ENCODE data around the gene USP22. TPM values are rescaled to one million over a fixed set of nuclear protein-coding genes. Genes with fewer than 3 reads are reported as not detected.

USP22 gene
- total and polyA plus RNA-seq, 9 donors, result 126 to 177 (median 151) TPM

DNA sequence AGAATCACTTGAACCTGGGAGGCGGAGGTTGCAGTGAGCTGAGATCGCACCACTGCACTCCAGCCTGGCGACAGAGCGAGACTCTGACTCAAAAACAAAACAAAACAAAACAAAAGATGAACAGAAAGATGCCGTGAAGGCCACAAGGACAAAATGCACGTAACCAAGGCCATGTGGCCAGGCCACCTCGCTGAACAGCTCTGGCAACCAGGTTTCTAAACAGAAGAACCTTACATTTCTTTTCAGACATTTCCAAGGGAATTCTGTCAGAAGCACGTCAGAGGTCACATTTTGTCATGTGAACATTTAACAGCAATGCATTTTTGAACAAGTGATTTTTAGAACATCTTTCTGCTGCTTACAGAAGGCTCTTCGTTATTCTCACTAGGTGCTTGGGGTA lies 28.8 kb downstream of the USP22 start:
- H3K4me3 ChIP-seq (ENCODE audit: low read length), result no peak overlapping the region
- H3K9me3 ChIP-seq (replicated peaks; ENCODE audit: control insufficient read depth, low read depth, low read length), result no peaks in the 10 kb centered on the region
- H3K27me3 ChIP-seq (ENCODE audit: control insufficient read depth, insufficient read depth, low read length), result no peaks in the 10 kb centered on the region
- 84% methylated on average over 4 of the region's 9 CpGs for WGBS (ENCODE audit: insufficient coverage)
- no peak overlapping the region for H3K27ac ChIP-seq (ENCODE audit: low read length)
- DNase-seq, result no peak
- H3K36me3 ChIP-seq (ENCODE audit: control insufficient read depth, insufficient read depth, low read length), result peaks cover 95% of the 10 kb centered on the region
- no peaks in the 10 kb centered on the region for H3K4me1 ChIP-seq (ENCODE audit: control insufficient read depth, insufficient read depth, low read length)

DNA sequence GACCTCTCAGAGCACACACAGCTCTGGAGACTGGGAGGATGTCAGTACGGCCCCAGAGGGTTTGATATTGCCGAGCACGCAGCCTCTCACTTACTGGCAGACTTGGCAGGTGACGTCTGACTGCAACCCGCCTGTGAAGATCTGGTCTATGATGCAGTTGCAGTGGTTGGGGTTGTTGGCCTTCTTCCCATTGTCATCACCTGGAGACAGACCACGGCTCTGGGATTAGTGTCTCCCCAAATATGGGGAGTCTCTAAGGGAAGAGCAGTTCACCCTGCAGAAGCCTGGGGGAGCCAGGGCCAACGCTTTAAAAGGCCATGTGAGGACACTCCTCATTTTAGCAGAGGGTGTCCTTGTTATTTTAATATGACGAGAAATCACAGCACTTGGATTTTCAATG lies 30.1 kb downstream of the USP22 start:
- Histone ChIP-seq H3K36me3 (ENCODE audit: control insufficient read depth, insufficient read depth, low read length) (peaks cover 94% of the 10 kb centered on the region), H3K27ac (ENCODE audit: low read length) (no peak overlapping the region)
- 100% methylated on average over 1 of the region's 8 CpGs for WGBS (ENCODE audit: insufficient coverage)

DNA sequence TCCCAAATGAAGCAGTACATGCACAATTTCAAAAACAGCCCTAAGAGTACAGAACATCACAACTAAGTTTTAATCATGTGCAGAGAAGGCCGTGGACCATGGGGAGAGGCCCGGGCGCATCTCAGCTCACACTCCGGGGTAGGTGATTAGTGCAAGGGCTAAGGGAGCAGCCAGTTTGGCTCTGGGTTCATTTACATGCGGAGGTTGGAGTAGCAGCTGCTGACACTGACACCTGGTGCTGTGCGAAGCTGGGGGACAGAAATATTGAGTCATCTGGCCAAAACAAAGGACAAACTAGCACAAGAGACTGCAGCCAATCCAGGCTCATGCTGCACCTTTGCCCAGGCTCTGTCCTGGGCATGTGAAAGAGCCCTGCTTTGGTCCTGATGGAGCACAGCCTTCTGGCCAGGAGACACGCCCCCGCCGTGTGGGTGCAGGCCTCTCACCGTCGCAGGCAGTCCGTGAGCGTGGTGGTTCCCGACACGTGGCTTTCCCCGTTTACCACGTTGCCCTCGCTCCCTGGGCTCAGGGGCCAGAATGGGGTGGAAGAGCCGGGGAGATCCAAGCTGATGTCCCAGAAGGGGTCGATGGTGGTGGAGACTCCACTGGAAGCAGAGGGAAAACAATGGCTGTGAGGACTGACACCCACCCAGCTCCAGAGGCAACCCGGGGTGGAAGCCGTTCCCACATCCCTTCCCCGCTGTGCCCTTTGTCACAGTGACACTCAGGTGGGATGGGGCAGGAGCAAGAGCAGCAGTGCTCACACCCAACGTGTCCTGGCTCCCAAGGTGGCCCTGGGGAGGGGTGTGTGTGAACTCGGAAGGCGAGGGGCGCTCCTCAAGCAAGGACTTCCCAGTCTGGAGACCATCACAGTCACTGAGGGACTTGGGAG lies 31.9 kb downstream of the USP22 start:
- H3K27ac ChIP-seq (ENCODE audit: low read length), result no peak overlapping the region
- H3K9me3 ChIP-seq (replicated peaks; ENCODE audit: control insufficient read depth, low read depth, low read length), result no peaks in the 10 kb centered on the region
- no peak for DNase-seq
- H3K36me3 ChIP-seq (ENCODE audit: control insufficient read depth, insufficient read depth, low read length), result peaks cover 94% of the 10 kb centered on the region
- H3K4me3 ChIP-seq (ENCODE audit: low read length), result no peak overlapping the region
- no peaks in the 10 kb centered on the region for H3K27me3 ChIP-seq (ENCODE audit: control insufficient read depth, insufficient read depth, low read length)
- WGBS (ENCODE audit: insufficient coverage), result 79% methylated on average over 23 of the region's 27 CpGs
- H3K4me1 ChIP-seq (ENCODE audit: control insufficient read depth, insufficient read depth, low read length), result no peaks in the 10 kb centered on the region

More for the DNA sequence above, 30.1 kb downstream of the USP22 start:
- Histone ChIP-seq H3K4me1 (ENCODE audit: control insufficient read depth, insufficient read depth, low read length) (no peaks in the 10 kb centered on the region), H3K27me3 (ENCODE audit: control insufficient read depth, insufficient read depth, low read length) (no peaks in the 10 kb centered on the region), H3K4me3 (ENCODE audit: low read length) (no peak overlapping the region), H3K9me3 (replicated peaks; ENCODE audit: control insufficient read depth, low read depth, low read length) (no peaks in the 10 kb centered on the region)
- DNase-seq, result no peak

DNA sequence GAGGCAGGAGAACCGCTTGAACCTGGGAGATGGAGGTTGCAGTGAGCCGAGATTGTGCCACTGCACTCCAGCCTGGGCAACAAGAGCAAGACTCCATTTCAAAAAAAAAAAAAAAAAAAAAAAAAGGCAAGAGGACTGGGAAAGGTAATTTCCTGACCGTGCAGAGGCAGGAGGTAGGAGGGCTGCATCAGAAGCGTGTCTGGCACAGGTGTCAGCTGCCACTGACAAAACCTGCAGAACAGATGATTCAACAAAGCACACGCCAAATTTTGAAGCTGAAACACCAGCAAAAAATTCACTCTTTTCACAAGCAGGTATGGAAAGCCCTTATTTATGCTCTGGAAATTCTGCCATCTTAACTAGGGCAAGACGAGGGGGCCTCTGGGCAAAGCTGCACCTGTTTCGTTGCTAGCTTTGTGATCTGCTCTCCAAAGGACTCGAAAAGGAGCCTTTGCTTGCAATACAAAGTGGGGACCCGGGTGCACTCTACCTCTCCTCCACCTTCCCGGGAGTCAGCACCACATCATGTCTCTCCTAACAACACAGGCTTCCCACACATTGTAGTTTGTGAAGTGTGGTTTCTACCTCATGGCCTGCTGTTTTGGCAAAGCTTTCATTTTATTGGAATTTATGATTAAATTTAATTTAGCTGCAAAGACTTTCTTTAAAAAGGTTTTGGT lies 33.7 kb downstream of the USP22 start:
- Histone ChIP-seq H3K27ac (ENCODE audit: low read length) (no peak overlapping the region), H3K4me1 (ENCODE audit: control insufficient read depth, insufficient read depth, low read length) (no peaks in the 10 kb centered on the region), H3K4me3 (ENCODE audit: low read length) (no peak overlapping the region), H3K9me3 (replicated peaks; ENCODE audit: control insufficient read depth, low read depth, low read length) (no peaks in the 10 kb centered on the region), H3K36me3 (ENCODE audit: control insufficient read depth, insufficient read depth, low read length) (peaks cover 94% of the 10 kb centered on the region), H3K27me3 (ENCODE audit: control insufficient read depth, insufficient read depth, low read length) (no peaks in the 10 kb centered on the region)
- WGBS (ENCODE audit: insufficient coverage), result 81% methylated on average over 3 of the region's 10 CpGs
- DNase-seq, result no peak

DNA sequence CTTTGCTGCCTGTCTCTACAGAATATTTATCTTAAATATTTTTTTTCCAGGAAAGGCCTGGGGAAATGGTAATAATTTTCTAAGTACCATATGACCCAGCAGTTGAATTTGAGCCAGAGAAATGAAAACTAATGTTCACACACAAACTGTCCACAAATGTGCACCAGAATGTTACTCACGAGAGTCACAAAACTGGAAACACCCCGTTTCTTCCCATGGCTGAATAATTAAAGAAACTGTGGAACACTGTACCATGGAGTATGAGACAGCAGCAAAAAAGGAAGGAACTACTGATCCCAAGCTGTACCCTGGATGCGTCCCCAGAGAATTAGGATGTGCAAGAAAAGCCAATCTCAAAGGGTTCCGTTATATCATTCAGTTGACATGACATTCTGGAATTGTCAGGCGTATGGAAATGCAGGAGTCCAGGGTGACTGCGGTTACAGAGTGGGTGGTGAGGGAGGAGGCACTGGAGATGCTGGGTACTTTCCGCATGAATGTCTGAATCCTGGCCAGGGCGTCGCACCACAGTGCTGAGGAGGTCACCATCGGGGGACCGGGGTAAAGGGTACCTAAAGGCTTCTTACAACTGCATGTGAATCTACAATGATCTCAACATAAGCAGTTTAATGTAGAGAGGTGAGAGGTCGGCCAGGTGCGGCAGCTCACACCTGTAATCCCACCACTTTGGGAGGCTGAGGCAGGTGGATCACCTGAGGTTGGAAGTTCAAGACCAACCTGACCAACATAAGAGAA lies 34.5 kb downstream of the USP22 start:
- DNase-seq, result no peak
- no peak overlapping the region for H3K4me3 ChIP-seq (ENCODE audit: low read length)
- H3K4me1 ChIP-seq (ENCODE audit: control insufficient read depth, insufficient read depth, low read length), result no peaks in the 10 kb centered on the region

DNA sequence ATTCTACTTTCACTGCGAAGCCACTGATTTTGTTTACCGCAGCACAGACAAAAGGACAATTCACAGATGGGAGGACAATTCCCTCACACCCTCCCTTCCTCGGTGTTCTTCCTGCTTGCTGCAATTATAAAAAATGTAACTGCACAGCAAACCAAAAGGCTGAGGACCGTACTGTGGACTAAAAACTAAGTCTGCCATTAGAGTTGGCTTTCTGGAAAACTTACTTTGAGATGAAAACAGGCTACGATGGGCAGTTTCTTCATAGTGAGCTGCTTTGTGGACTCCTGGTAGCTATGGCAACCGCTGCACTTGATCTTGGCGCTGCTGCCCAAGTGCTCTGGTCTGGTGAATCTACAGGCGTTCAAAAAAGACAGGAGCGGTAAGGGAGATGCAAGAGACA lies 35.2 kb downstream of the USP22 start:
- Histone ChIP-seq H3K27ac (ENCODE audit: low read length) (no peak overlapping the region), H3K4me1 (ENCODE audit: control insufficient read depth, insufficient read depth, low read length) (no peaks in the 10 kb centered on the region), H3K9me3 (replicated peaks; ENCODE audit: control insufficient read depth, low read depth, low read length) (no peaks in the 10 kb centered on the region), H3K4me3 (ENCODE audit: low read length) (no peak overlapping the region), H3K27me3 (ENCODE audit: control insufficient read depth, insufficient read depth, low read length) (no peaks in the 10 kb centered on the region), H3K36me3 (ENCODE audit: control insufficient read depth, insufficient read depth, low read length) (peaks cover 96% of the 10 kb centered on the region)
- WGBS (ENCODE audit: insufficient coverage), result 91% methylated on average over 6 of the region's 9 CpGs
- DNase-seq, result no peak

More for the DNA sequence above, 34.5 kb downstream of the USP22 start:
- Histone ChIP-seq H3K9me3 (replicated peaks; ENCODE audit: control insufficient read depth, low read depth, low read length) (no peaks in the 10 kb centered on the region), H3K36me3 (ENCODE audit: control insufficient read depth, insufficient read depth, low read length) (peaks cover 97% of the 10 kb centered on the region), H3K27ac (ENCODE audit: low read length) (no peak overlapping the region), H3K27me3 (ENCODE audit: control insufficient read depth, insufficient read depth, low read length) (no peaks in the 10 kb centered on the region)
- WGBS (ENCODE audit: insufficient coverage), result 74% methylated on average over 7 of the region's 13 CpGs

DNA sequence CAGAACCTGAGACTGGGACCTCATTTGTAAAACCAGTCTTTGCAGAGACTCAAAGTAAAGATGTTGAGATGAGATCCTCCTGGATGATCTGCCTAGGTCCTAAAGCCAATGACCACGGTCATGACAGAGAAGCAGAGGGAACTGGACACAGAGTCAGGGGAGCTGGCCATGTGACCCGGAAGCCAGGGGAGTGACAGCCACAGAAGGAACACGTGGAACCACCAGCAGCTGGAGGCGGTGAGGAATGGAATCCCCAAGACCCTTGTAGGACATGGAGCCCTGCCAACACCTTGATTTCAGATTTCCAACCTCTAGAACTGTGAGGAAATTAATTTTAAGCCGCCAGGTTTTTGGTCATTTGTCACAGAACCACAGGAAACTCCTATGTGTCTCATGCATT lies 37.0 kb downstream of the USP22 start:
- 66% methylated on average over 4 of the region's 5 CpGs for WGBS (ENCODE audit: insufficient coverage)
- Histone ChIP-seq H3K4me3 (ENCODE audit: low read length) (no peak overlapping the region), H3K36me3 (ENCODE audit: control insufficient read depth, insufficient read depth, low read length) (peaks cover 97% of the 10 kb centered on the region), H3K27me3 (ENCODE audit: control insufficient read depth, insufficient read depth, low read length) (no peaks in the 10 kb centered on the region), H3K9me3 (replicated peaks; ENCODE audit: control insufficient read depth, low read depth, low read length) (no peaks in the 10 kb centered on the region), H3K4me1 (ENCODE audit: control insufficient read depth, insufficient read depth, low read length) (peaks cover 12% of the 10 kb centered on the region), H3K27ac (ENCODE audit: low read length) (no peak overlapping the region)
- no peak for DNase-seq

DNA sequence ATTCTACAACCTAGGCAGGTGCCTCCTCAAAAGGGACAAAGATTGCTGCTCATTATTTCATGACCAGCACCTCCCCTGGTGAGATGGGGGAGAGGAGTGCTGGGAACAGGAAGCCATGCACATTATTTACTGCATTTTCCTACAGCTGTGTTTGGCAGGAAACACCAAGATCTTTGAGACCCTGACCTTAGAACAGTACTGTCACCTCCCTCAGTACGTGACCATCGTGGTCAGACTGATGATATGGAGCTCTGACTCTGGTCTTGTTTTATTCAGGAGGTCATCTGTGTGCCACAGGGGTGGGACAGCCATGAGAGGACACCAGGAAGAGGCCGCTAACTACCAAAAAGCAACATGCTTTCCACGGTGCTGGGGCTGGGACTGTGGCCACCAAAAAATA lies 37.4 kb downstream of the USP22 start:
- H3K36me3 ChIP-seq (ENCODE audit: control insufficient read depth, insufficient read depth, low read length), result peaks cover 97% of the 10 kb centered on the region
- no peaks in the 10 kb centered on the region for H3K27me3 ChIP-seq (ENCODE audit: control insufficient read depth, insufficient read depth, low read length)
- no peaks in the 10 kb centered on the region for H3K9me3 ChIP-seq (replicated peaks; ENCODE audit: control insufficient read depth, low read depth, low read length)
- H3K27ac ChIP-seq (ENCODE audit: low read length), result no peak overlapping the region
- H3K4me1 ChIP-seq (ENCODE audit: control insufficient read depth, insufficient read depth, low read length), result peaks cover 14% of the 10 kb centered on the region
- WGBS (ENCODE audit: insufficient coverage), result 100% methylated on average over 1 of the region's 4 CpGs
- no peak for DNase-seq
- H3K4me3 ChIP-seq (ENCODE audit: low read length), result no peak overlapping the region

DNA sequence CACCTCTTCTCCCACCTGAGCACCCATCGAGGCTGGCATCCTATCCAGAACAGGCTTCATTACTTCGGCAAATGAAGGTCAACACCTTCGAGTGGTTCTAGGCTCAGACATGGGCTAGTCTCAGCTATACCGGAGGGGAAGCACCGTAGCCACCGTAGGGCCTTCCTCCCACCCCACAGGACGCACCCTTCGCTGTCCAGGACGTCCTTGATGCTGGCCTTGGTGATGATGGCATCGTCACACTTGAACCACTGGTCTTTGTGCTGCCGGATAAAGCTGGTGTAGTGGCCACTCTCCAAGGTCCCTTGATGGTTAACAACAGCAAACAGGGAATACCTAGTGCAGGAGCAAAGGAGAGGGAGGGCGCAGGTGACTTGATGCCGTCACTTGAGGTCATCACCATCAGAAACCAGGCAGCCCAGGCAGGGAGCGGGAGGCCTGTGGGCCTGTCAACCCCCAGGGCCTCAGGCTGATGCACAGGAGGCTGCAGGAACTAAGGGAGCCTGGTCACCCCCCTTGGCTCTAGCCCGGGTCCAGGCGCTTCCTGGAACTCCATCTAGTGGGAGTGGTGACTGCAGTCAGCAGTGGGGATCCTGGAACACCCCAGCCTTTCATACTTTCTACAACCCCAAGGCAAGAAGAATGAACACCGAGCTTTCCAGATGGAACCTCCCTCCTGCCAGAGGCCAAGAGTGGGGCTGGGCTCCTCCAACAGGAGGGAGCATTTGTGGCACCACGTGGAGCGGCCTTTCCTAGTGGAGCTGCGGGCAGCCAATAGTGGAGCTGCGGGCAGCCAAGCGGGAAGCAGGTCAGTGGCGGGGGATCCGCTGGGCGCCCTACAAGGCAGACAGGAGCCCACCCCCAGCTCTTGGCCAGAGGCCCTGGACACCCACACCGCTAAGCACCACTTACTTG lies 38.5 kb downstream of the USP22 start:
- peaks cover 19% of the 10 kb centered on the region for H3K4me1 ChIP-seq (ENCODE audit: control insufficient read depth, insufficient read depth, low read length)
- H3K4me3 ChIP-seq (ENCODE audit: low read length), result no peak overlapping the region
- peaks cover 98% of the 10 kb centered on the region for H3K36me3 ChIP-seq (ENCODE audit: control insufficient read depth, insufficient read depth, low read length)
- no peak overlapping the region for H3K27ac ChIP-seq (ENCODE audit: low read length)
- DNase-seq, result no peak
- no peaks in the 10 kb centered on the region for H3K9me3 ChIP-seq (replicated peaks; ENCODE audit: control insufficient read depth, low read depth, low read length)
- no peaks in the 10 kb centered on the region for H3K27me3 ChIP-seq (ENCODE audit: control insufficient read depth, insufficient read depth, low read length)
- 66% methylated on average over 15 of the region's 26 CpGs for WGBS (ENCODE audit: insufficient coverage)
